HG03066 (cell line): ENCODE data around the gene MRAP2.
"Not testable (repeated sequence)": the region's sequence is repeated elsewhere in the genome, so short reads cannot be mapped to it uniquely, and the experiment has no call there.

ENCODE experiments used
- ATAC-seq: cut with Tn5 transposase; IDR thresholded peaks from one replicate; pipeline ENCODE4 v1.9.1; 2021; ENCODE audit warnings: low read depth; ENCODE audit not compliant: unreplicated experiment

The MRAP2 gene

GRCh38 chr6:84118191-84118590 lies 84.6 kb downstream of the MRAP2 start:
- ATAC-seq: no peak

- no peak for ATAC-seq
Observed at GRCh38 chr6:84119277-84119676, 85.7 kb downstream of the MRAP2 start.

GRCh38 chr6:84123186-84123585 lies 89.6 kb downstream of the MRAP2 start:
- no peak for ATAC-seq

- not testable (repeated sequence) for ATAC-seq
Observed at GRCh38 chr6:84129588-84129987, 96.0 kb downstream of the MRAP2 start.

- ATAC-seq: not testable (repeated sequence)
Observed at GRCh38 chr6:84133385-84133784, 99.8 kb downstream of the MRAP2 start.

GRCh38 chr6:84135291-84135690 lies 101.7 kb downstream of the MRAP2 start:
- ATAC-seq: no peak

- no peak for ATAC-seq
Observed at GRCh38 chr6:84136364-84137050, 102.9 kb downstream of the MRAP2 start.

GRCh38 chr6:84137051-84137375 lies 103.4 kb downstream of the MRAP2 start:
- ATAC-seq: no peak

- ATAC-seq: no peak
Observed at GRCh38 chr6:84137989-84138575, 104.5 kb downstream of the MRAP2 start.

GRCh38 chr6:84139311-84139710 lies 105.7 kb downstream of the MRAP2 start:
- no peak for ATAC-seq
